Glutamatergic neuron (in vitro differentiated cells): ENCODE measurements around the gene EN2. TPM values are rescaled to one million over a fixed set of nuclear protein-coding genes. Genes with fewer than 3 reads are reported as not detected.

Source experiments
- DNase-seq: peaks from one replicate; pipeline ENCODE4 v3.0.0; 2022
- H3K27ac Mint-ChIP-seq: one replicate; pipeline ENCODE4 v1.8.0; 2020; ENCODE audit warnings: mild to moderate bottlenecking, mixed read lengths, inconsistent platforms; ENCODE audit not compliant: unreplicated experiment
- H3K27me3 Mint-ChIP-seq: one replicate; pipeline ENCODE4 v1.8.0; 2020; ENCODE audit warnings: mild to moderate bottlenecking, moderate library complexity, mixed read lengths, inconsistent platforms; ENCODE audit not compliant: unreplicated experiment
- H3K36me3 Mint-ChIP-seq: one replicate; pipeline ENCODE4 v1.8.0; 2020; ENCODE audit warnings: mild to moderate bottlenecking, mixed read lengths, inconsistent platforms; ENCODE audit not compliant: unreplicated experiment
- H3K4me1 Mint-ChIP-seq: one replicate; pipeline ENCODE4 v1.8.0; 2020; ENCODE audit warnings: mild to moderate bottlenecking, low read depth, mixed read lengths, inconsistent platforms; ENCODE audit not compliant: unreplicated experiment
- H3K4me3 Mint-ChIP-seq: one replicate; pipeline ENCODE4 v1.8.0; 2020; ENCODE audit warnings: mild to moderate bottlenecking, mixed read lengths, inconsistent platforms; ENCODE audit not compliant: unreplicated experiment
- H3K9me3 Mint-ChIP-seq: one replicate; pipeline ENCODE4 v1.8.0; 2020; ENCODE audit warnings: mild to moderate bottlenecking, moderate library complexity, mixed read lengths, inconsistent platforms; ENCODE audit not compliant: unreplicated experiment
- total RNA-seq: library from RNA; stranded (reverse); fragmentation: NEBNext Ultra II Directional; extraction: Animal tissue kit (Norgen Biotek cat#: 25700); gene quantifications from one replicate; pipeline ENCODE4 v1.2.1, GENCODE V29; 2021; ENCODE audit not compliant: unreplicated experiment
- TF ChIP-seq, protein P1 (sequence below): fragments of 200-600 bp; sonication (generic); IDR thresholded peaks from one replicate; pipeline ENCODE4 v1.5.0; 2021; ENCODE audit not compliant: partially characterized antibody, unreplicated experiment

Gene EN2
- total RNA-seq, 1 donor from 2014 or later, result 0.20 TPM

- Mint-ChIP-seq H3K4me3 (no peak overlapping the region), H3K27me3 (peaks cover 47% of the 10 kb centered on the region), H3K9me3 (peaks cover 2% of the 10 kb centered on the region), H3K36me3 (no peaks in the 10 kb centered on the region), H3K4me1 (peaks cover 2% of the 10 kb centered on the region), H3K27ac (no peak overlapping the region)
- TF ChIP-seq, protein P1, sequence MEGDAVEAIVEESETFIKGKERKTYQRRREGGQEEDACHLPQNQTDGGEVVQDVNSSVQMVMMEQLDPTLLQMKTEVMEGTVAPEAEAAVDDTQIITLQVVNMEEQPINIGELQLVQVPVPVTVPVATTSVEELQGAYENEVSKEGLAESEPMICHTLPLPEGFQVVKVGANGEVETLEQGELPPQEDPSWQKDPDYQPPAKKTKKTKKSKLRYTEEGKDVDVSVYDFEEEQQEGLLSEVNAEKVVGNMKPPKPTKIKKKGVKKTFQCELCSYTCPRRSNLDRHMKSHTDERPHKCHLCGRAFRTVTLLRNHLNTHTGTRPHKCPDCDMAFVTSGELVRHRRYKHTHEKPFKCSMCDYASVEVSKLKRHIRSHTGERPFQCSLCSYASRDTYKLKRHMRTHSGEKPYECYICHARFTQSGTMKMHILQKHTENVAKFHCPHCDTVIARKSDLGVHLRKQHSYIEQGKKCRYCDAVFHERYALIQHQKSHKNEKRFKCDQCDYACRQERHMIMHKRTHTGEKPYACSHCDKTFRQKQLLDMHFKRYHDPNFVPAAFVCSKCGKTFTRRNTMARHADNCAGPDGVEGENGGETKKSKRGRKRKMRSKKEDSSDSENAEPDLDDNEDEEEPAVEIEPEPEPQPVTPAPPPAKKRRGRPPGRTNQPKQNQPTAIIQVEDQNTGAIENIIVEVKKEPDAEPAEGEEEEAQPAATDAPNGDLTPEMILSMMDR, result no peak
- DNase-seq, result no peak
Observed at GRCh38 chr7:155464948-155465739, 7.2 kb downstream of the EN2 start.

- peaks cover 2% of the 10 kb centered on the region for H3K4me1 Mint-ChIP-seq
- TF ChIP-seq, protein P1, result no peak
Observed at GRCh38 chr7:155465761-155466141, 7.8 kb downstream of the EN2 start.

DNA sequence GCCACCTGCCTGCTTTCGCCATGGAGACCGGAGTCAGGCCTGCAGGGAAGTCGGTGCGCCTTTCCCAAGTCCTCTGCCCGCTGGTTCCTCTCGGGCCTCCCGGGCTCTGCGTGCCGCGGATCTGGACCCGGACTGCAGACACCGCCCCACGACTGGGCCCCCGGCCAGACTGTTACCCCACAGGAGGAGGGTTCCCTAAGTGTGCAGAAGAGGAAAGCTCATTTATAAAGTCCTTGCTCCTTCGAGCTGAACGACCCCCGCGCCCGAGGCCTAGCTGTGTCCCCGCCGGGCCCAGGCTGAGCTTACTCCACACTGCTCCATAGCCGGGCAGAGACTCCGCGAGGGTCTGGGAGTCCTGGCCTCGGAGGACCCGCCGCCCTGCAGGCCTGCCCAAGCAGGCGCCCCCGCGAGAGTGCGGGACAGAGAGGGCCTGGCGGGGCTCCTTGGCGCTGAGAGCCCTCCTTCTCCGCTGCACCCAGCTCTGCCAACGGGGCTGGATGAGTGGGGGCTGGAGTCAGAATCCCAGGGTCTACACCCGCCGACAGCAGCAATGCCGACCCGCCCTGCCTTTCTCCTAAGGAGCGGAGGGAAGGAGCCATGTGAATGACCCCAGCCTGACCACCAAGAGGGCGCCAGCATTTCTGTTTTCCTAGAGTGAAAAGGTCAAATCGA lies 8.3 kb downstream of the EN2 start:
- peaks cover 2% of the 10 kb centered on the region for H3K9me3 Mint-ChIP-seq
- peaks cover 48% of the 10 kb centered on the region for H3K27me3 Mint-ChIP-seq
- TF ChIP-seq, protein P1, result no peak
- DNase-seq, result peak; percentile 41
- H3K36me3 Mint-ChIP-seq, result no peaks in the 10 kb centered on the region
- no peak overlapping the region for H3K27ac Mint-ChIP-seq
- H3K4me1 Mint-ChIP-seq, result peaks cover 2% of the 10 kb centered on the region
- peak overlapping the region; percentile 42 for H3K4me3 Mint-ChIP-seq

More at GRCh38 chr7:155465761-155466141, 7.8 kb downstream of the EN2 start:
- Mint-ChIP-seq H3K9me3 (peaks cover 2% of the 10 kb centered on the region), H3K27me3 (peaks cover 50% of the 10 kb centered on the region), H3K27ac (no peak overlapping the region), H3K4me3 (no peak overlapping the region), H3K36me3 (no peaks in the 10 kb centered on the region)
- DNase-seq, result no peak

DNA sequence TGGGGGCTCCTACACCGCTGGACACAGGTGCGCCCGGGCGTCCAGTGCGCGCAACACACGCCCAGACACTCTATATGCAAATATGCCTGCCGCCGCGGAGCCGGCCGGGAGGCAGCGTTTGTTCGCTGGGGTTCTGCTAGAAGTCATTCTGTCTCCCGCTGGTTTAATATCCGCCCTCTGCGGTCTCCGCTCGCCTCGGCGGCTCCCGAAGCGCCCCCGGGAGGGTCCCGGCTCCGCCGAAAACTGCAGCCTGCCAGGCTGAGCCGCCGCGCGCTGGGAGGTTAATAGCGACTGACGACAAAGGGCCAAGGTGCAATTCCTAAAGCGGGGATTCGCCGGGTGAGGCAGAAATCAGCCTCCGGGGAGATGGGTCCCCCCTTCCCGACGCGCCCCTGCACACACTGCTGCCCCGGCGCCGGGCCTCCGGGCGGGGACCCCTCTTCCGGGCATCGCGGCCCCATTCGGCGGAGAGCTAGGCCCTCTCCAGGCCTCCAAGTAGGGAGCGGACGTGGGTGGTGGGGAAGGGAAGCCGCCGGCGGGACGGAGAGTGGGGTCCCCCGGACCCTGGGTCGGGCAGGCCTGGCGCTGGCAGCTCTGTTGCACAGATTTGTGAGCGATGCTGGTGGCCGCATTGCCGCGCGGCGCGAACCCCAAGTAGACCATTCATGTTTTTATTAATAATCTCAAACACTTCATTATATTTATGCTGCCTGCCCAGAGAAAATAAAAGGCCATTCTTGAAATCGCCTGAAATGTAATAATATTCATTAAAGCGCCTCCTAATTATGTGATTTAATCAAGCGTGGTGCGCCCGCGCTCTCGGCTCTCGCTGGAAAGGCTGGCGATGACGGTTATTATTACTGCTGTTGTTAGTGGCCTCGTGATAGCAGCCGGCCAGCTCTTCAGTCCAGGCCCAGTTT lies 9.1 kb downstream of the EN2 start:
- TF ChIP-seq, protein P1, result peak; percentile 38
- H3K27me3 Mint-ChIP-seq, result peaks cover 45% of the 10 kb centered on the region
- DNase-seq, result peak; percentile 87
- no peak overlapping the region for H3K27ac Mint-ChIP-seq
- H3K9me3 Mint-ChIP-seq, result peaks cover 2% of the 10 kb centered on the region
- peaks cover 5% of the 10 kb centered on the region for H3K4me1 Mint-ChIP-seq
- H3K36me3 Mint-ChIP-seq, result no peaks in the 10 kb centered on the region
- peak overlapping the region; percentile 74 for H3K4me3 Mint-ChIP-seq
